Adipocyte (in vitro differentiated cells): ENCODE results near the gene DRD2.

ENCODE experiments used
- DNase-seq: peaks from one replicate; pipeline ENCODE4 v3.0.0-alpha.2; 2015; ENCODE audit warnings: low read depth
- H3K27me3 ChIP-seq: replicated peaks from 2 replicates; pipeline ENCODE4 v1.7.0; 2013; ENCODE audit warnings: mild to moderate bottlenecking, low read length, moderate library complexity; ENCODE audit not compliant: control insufficient read depth, insufficient read depth
- H3K36me3 ChIP-seq: 2 replicates; pipeline ENCODE4 v1.7.0; 2013; ENCODE audit warnings: low read length, mild to moderate bottlenecking, moderate library complexity; ENCODE audit not compliant: control insufficient read depth, insufficient read depth, severe bottlenecking
- H3K4me1 ChIP-seq: 2 replicates; pipeline ENCODE4 v1.7.0; 2013; ENCODE audit warnings: mild to moderate bottlenecking, low read length, moderate library complexity; ENCODE audit not compliant: control insufficient read depth, insufficient read depth
- H3K4me3 ChIP-seq: 2 replicates; pipeline ENCODE4 v1.7.0; 2013; ENCODE audit warnings: mild to moderate bottlenecking, low read length, moderate library complexity
- H3K9ac ChIP-seq: 2 replicates; pipeline ENCODE4 v1.7.0; 2013; ENCODE audit warnings: mild to moderate bottlenecking, low read length, moderate library complexity
- H3K9me3 ChIP-seq: 2 replicates; pipeline ENCODE4 v1.7.0; 2013; ENCODE audit warnings: mild to moderate bottlenecking, low read length, moderate library complexity; ENCODE audit not compliant: control insufficient read depth

The DRD2 gene

GRCh38 chr11:113385749-113386148 lies 89.4 kb downstream of the DRD2 start:
- no peak for DNase-seq
- H3K27me3 ChIP-seq, result peaks cover 38% of the 10 kb centered on the region
- H3K9me3 ChIP-seq, result no peaks in the 10 kb centered on the region
- H3K9ac ChIP-seq, result no peak overlapping the region
- H3K4me3 ChIP-seq, result no peak overlapping the region
- no peaks in the 10 kb centered on the region for H3K4me1 ChIP-seq
- no peaks in the 10 kb centered on the region for H3K36me3 ChIP-seq

GRCh38 chr11:113384551-113384950 lies 90.6 kb downstream of the DRD2 start:
- Histone ChIP-seq H3K9me3 (no peaks in the 10 kb centered on the region), H3K4me3 (no peak overlapping the region), H3K27me3 (peaks cover 32% of the 10 kb centered on the region), H3K4me1 (no peaks in the 10 kb centered on the region), H3K9ac (no peak overlapping the region), H3K36me3 (no peaks in the 10 kb centered on the region)
- DNase-seq, result peak; percentile 83

DNA sequence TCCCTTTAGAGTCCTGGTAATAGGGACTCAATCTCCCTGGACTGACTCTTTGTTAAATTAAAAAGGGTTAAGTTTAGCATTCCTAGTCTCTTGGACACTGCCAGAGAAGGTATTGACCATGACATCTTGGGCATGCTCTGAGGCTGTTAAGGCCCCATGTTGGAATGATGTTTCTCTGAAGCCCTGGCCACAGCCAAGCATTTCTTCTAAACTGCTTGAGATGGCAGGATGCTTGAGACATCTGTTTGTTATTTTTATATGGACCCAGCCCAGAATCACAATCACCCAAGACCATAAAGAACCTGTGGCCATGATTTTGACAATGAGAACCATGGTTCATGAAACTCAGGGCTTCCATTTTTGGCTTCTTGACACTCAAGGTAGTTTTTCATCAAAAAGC lies 93.1 kb downstream of the DRD2 start:
- Histone ChIP-seq H3K9me3 (no peaks in the 10 kb centered on the region), H3K36me3 (no peaks in the 10 kb centered on the region), H3K4me1 (peaks cover 9% of the 10 kb centered on the region), H3K4me3 (no peak overlapping the region), H3K27me3 (peaks cover 8% of the 10 kb centered on the region), H3K9ac (no peak overlapping the region)
- no peak for DNase-seq

GRCh38 chr11:113378692-113379091 lies 96.5 kb downstream of the DRD2 start:
- DNase-seq, result no peak
- H3K27me3 ChIP-seq, result no peaks in the 10 kb centered on the region
- H3K4me3 ChIP-seq, result no peak overlapping the region
- H3K36me3 ChIP-seq, result no peaks in the 10 kb centered on the region
- peaks cover 12% of the 10 kb centered on the region for H3K4me1 ChIP-seq
- H3K9me3 ChIP-seq, result no peaks in the 10 kb centered on the region
- H3K9ac ChIP-seq, result no peak overlapping the region

DNA sequence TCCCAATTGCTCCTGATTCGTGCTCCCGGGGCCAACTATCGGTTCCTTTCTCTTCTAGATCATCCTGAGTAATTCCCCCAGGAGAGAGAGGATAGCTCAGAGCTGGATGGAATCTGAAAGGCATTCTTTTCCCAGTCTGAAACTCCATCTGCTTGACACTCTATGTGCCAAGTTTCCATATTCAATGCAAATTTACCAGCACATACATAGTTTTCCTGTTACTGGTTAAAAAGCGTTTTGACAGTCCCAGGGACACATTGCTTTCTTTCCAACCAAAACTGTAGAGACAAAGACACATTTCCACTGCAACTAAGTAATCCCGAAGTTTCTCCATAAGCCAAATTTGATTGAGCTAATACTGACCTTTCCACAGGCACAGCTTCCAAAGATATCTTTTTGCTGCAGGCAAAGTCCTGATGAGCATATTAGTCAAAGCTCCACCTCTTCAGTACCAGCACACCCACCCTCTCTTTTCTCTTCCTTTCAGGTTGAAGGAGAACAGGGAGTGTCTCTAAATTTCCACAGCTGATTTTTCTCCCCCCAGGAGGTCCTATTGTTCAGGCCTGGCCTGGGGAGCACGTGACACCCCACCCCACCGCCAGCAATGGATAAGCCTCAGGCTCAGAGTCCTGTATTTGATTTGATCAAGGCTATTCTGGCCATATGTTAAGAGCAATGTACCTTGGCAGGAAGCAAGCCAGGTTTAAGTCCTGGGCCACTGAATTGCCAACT lies 97.4 kb downstream of the DRD2 start:
- Histone ChIP-seq H3K9ac (no peak overlapping the region), H3K9me3 (no peaks in the 10 kb centered on the region), H3K27me3 (no peaks in the 10 kb centered on the region), H3K4me3 (no peak overlapping the region), H3K4me1 (peaks cover 20% of the 10 kb centered on the region), H3K36me3 (no peaks in the 10 kb centered on the region)
- DNase-seq, result no peak

DNA sequence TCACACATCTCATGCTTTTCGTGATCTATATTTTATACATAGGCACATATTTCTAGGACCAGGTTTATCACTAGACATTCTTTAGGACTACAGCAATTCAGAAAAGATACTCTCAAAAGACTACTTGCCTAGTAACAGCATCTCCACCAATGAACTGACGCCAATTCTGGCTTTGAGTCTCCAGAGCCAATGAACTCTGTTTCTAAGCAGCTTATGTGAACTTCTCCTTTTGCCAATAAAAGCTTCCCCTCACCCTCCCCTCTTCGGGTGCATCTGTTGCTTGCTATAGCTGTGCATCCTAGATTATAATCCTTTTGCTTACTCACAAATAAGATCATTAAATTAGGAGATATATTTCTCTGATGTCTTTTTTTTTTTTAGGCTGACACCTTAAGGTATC lies 99.0 kb downstream of the DRD2 start:
- Histone ChIP-seq H3K36me3 (no peaks in the 10 kb centered on the region), H3K27me3 (no peaks in the 10 kb centered on the region), H3K4me1 (peaks cover 20% of the 10 kb centered on the region), H3K4me3 (no peak overlapping the region), H3K9ac (no peak overlapping the region), H3K9me3 (no peaks in the 10 kb centered on the region)
- peak; percentile 4 for DNase-seq

GRCh38 chr11:113375402-113375801 lies 99.8 kb downstream of the DRD2 start:
- Histone ChIP-seq H3K9ac (no peak overlapping the region), H3K9me3 (no peaks in the 10 kb centered on the region), H3K36me3 (no peaks in the 10 kb centered on the region), H3K4me1 (peaks cover 20% of the 10 kb centered on the region), H3K27me3 (no peaks in the 10 kb centered on the region), H3K4me3 (no peak overlapping the region)
- DNase-seq, result no peak

DNA sequence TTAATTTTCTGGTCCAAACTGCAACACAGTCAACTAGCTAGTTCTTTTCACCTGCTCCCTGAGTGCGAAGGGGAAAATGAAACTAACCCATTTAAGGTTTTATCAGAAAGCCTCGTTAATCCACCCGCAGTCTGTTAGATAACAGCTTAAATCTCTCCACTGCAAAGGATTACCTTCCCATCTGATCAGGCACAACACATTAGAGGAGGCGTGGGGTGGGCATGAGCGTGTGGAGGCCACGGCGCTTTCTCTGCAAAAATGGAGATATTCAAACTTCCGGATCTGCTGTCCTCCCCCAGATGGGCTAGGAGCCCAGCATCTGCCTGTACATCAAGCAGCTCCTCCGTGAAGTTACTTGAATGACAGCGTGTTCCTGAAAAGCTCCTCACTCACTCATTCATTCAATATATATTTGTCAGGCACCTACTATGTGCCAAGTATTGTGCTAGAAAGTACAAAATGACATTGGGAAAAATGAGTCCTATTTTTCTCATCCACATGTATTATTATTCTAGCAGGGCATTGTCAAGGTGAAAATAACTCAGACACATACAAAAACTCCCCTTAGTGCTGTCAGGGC lies 101.1 kb downstream of the DRD2 start:
- Histone ChIP-seq H3K9me3 (no peaks in the 10 kb centered on the region), H3K9ac (no peak overlapping the region), H3K27me3 (no peaks in the 10 kb centered on the region), H3K4me1 (peaks cover 20% of the 10 kb centered on the region), H3K36me3 (no peaks in the 10 kb centered on the region), H3K4me3 (no peak overlapping the region)
- DNase-seq, result no peak

- H3K9me3 ChIP-seq, result no peaks in the 10 kb centered on the region
- H3K9ac ChIP-seq, result no peak overlapping the region
- H3K4me3 ChIP-seq, result no peak overlapping the region
- H3K27me3 ChIP-seq, result no peaks in the 10 kb centered on the region
- DNase-seq, result peak; percentile 17
- H3K4me1 ChIP-seq, result peaks cover 19% of the 10 kb centered on the region
- H3K36me3 ChIP-seq, result no peaks in the 10 kb centered on the region
Measured at GRCh38 chr11:113373306-113373705, 101.9 kb downstream of the DRD2 start.

- no peaks in the 10 kb centered on the region for H3K36me3 ChIP-seq
- DNase-seq, result no peak
- peaks cover 11% of the 10 kb centered on the region for H3K4me1 ChIP-seq
Measured at GRCh38 chr11:113372309-113372708, 102.9 kb downstream of the DRD2 start.

DNA sequence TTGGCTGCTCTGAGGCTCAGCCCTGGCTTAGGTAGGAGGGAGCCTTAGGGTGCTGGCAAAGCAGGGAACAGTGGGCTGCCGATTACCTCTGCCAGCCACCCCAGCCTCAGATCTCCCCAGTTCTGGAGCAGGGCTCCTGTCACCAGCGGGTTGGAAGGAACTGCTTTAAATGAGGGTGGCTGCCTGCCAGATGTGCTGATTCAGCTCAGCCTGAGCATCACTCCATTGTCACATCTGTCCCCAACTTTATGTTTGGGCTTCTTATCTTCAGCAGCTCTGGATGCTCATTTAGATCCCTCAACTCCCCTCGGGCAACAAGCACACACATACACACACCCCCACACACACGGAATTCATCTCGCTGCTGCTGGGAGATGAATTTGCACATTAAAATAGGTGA lies 104.6 kb downstream of the DRD2 start:
- Histone ChIP-seq H3K4me1 (peaks cover 11% of the 10 kb centered on the region), H3K27me3 (no peaks in the 10 kb centered on the region), H3K36me3 (no peaks in the 10 kb centered on the region), H3K9ac (no peak overlapping the region), H3K9me3 (no peaks in the 10 kb centered on the region), H3K4me3 (no peak overlapping the region)
- DNase-seq, result no peak

More at GRCh38 chr11:113372309-113372708, 102.9 kb downstream of the DRD2 start:
- Histone ChIP-seq H3K27me3 (no peaks in the 10 kb centered on the region), H3K9me3 (no peaks in the 10 kb centered on the region), H3K9ac (no peak overlapping the region), H3K4me3 (no peak overlapping the region)

- Histone ChIP-seq H3K4me1 (peaks cover 11% of the 10 kb centered on the region), H3K27me3 (no peaks in the 10 kb centered on the region), H3K36me3 (peaks cover 6% of the 10 kb centered on the region), H3K9me3 (no peaks in the 10 kb centered on the region), H3K9ac (no peak overlapping the region), H3K4me3 (no peak overlapping the region)
- DNase-seq, result no peak
Measured at GRCh38 chr11:113369411-113369810, 105.8 kb downstream of the DRD2 start.
